Measurements from ENCODE around the gene EFNA2.

The EFNA2 gene

GRCh38 chr19:1249298-1249989 lies 36.2 kb upstream of the EFNA2 start:
- DNase-seq, result peak; percentile 93

GRCh38 chr19:1249990-1250436 lies 35.7 kb upstream of the EFNA2 start:
- DNase-seq, result no peak

- DNase-seq, result peak; percentile 31
These were observed 35.0 kb upstream of the EFNA2 start for GRCh38 chr19:1250437-1251260.

DNA sequence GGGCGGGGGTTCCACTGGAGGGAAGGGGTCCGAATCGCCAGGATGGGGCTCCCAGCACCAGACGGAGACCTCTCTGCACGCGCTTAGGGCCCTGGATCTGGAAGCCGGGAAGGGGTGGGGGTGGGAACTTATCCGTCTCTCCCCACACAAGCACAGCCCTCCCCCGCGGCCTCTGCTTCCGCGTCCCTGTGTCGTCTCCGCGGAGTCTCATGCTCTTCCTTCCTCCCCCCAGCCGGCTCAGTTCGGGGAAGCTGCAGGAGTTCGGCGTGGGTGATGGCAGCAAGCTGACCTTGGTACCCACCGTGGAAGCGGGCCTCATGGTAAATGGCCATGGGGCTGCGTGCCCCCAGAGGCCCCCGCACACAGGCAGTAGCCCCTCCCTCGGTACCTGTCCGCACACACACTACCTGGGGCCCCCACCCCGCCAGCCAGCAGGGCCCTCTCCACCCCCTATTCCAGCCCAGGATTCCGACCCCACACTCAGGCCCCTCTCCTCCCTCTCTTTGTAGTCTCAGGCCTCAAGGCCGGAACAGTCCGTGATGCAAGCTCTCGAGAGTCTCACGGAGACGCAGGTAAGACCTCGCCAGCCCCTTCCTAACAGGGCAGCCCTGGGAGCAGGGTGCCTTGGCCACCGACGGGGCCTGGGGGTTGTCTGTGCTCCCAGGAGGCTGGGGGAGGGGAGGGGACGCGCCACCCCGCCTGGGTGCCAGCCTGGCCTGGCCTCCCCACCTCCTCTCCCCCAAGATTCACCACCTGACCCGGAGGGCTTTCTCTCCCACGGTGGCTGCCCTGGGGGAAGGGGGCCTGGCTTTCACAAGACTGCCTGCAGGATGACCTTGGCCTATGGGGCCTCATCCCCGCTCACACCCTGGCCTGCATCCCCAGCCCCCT lies 34.1 kb upstream of the EFNA2 start:
- peak; percentile 77 for DNase-seq

GRCh38 chr19:1252221-1252820 lies 33.4 kb upstream of the EFNA2 start:
- peak; percentile 80 for DNase-seq

DNA sequence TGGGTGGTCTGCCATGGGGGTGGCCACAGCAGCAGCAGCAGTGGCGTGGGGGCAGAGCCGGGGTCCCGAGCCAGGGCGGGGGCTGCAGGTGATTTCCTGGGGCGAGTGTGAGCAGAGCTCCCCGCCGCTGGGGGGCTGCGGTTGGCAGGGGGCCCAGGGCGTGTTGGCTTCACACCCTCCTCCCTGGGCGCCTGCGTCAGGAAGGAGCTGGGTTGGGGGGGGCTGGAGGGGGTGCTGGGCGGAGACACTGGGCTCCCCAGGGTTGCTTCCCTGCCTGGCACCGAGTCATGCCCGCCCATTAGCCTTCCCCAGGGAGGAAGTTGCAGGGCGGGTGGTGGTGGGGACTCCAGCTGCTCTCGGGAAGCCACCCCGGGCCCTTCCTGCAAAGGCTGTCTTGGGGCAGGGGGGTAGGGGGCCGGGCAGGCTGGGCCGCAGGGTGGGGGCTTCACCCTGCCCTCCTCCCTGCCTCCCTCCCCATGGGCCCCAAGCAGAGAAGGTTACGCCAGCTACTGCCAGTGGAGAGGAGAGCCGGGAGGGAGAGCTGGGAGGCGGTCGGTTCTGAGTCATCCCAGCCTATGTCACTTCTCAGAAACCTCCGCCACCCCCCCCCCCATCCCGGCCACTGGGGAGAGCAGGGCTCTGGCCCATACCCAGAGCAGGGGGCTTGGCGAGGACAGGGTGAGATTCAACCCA lies 32.7 kb upstream of the EFNA2 start:
- peak; percentile 88 for DNase-seq

DNA sequence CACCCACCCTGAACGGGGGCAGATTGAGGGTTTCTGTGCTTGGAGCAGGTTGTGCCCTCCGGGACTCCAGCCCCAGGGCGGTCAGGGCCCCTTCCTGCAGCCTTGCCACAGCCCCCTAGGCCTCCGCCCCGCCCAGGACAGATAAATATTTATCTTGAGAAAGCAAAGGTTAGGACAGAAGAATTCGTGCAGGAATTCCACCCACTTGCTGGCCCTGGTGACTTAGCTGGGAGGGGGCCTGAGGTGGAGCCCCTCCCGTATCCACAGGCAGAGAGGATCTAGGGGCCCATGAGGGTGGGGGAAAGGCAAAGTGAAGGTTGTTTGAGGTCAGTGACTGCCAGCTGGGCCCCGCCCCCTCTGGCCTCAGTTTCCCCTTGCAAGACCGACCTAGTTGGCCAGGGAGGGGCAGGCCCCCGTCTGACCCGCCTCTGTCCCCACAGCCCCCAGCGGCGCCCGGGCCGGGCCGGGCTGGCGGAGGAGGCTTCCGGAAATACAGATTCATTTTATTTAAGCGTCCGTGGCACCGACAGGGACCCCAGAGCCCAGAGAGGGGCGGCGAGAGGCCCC lies 32.1 kb upstream of the EFNA2 start:
- no peak for DNase-seq

GRCh38 chr19:1254081-1254527 lies 31.6 kb upstream of the EFNA2 start:
- no peak for DNase-seq

DNA sequence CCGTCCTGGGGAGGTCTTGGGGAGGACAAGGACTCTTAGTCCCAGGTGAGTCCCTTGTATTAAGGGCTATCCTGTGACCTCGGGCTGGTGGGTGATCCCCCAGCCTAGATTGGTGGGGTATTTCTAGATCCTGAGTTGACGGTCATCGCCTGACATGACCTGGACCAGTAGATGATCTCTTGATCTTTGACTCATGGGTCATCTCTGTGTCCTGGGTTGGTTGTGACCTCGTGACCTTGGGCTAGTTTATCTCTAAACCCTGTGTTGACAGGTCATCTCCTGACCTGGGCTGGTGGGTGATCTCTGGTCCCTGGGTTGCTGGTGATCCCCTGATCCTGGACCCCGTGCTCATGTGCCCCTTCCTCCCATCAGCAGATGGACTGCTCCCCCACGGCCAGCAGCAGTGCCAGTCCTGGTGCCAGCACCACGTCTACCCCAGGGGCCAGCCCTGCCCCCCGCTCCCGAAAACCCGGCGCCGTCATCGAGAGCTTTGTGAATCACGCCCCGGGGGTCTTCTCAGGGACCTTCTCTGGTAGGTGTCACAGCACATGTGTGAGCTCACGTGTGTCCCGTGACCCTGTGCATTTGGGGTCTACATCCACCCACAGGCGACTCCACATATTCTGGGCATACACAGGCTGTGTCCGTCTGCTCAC lies 31.0 kb upstream of the EFNA2 start:
- no peak for DNase-seq

GRCh38 chr19:1255186-1256161 lies 30.2 kb upstream of the EFNA2 start:
- DNase-seq, result no peak

DNA sequence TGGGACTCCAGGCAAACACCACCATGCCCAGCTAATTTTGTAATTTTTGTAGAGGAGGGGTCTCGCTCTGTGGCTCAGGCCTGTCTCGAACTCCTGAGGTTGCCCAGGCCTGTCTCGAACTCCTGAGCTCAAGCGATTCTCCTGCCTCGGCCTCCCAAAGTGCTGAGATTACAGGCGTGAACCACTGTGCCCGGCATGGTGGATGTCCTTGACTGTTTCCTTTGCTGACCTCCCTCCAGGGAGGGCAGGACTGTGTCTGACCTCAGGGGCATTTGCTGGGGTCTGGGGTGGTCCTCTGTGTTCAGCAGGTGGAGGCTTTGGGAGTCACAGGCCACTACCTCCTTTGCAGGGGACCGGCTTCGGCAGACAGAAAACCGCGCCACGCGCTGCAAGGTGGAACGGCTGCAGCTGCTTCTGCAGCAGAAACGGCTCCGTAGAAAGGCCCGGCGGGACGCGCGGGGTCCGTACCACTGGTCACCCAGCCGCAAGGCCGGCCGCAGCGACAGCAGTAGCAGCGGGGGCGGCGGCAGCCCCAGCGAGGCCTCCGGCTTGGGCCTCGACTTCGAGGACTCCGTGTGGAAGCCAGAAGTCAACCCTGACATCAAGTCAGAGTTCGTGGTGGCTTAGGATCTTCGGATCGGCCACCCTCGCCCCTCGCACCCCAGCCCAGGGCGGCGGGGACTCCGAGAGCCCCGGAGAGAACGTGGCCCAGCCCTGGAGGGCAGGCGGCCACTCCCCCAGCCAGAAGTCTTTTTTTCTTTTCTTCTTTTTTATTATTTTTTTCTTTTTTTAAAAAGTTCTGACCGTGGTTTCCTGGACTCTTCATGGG lies 28.8 kb upstream of the EFNA2 start:
- no peak for DNase-seq

DNA sequence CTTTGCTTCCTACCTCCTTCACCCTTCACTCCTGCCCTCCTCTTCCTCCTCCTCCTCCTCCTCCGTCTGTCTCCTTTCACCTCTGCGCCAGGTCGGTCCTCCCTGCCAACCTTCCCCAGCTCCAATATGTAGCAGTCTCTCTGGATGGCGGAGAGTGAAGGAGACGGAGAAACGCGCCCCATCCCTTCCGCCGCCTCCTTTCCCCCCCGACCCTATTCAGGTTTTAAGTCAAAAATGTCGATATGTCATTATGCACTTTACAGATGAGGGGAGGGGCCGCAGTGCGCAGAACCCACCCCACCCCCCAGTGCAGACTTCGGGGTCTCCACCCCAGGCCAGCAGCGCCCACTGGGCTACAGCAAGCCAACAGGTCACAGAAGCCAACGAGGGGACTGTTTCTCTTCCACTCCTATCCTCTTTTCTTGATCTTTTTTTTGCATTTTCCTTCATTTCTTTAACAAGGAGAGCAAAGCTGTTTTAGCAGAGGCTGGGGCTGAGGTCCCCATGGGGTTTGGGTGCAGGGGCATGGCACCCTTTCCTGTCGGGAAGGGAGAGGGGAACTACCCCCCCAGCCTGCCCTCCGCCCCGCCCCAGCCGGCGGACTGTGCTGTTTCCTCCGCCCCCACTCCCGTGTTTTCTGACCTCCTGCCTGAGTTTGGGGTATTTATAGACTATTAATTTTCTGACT lies 28.1 kb upstream of the EFNA2 start:
- DNase-seq, result no peak

GRCh38 chr19:1258163-1258492 lies 27.5 kb upstream of the EFNA2 start:
- DNase-seq, result no peak

- no peak for DNase-seq
These were observed 26.9 kb upstream of the EFNA2 start for GRCh38 chr19:1258707-1259205.

DNA sequence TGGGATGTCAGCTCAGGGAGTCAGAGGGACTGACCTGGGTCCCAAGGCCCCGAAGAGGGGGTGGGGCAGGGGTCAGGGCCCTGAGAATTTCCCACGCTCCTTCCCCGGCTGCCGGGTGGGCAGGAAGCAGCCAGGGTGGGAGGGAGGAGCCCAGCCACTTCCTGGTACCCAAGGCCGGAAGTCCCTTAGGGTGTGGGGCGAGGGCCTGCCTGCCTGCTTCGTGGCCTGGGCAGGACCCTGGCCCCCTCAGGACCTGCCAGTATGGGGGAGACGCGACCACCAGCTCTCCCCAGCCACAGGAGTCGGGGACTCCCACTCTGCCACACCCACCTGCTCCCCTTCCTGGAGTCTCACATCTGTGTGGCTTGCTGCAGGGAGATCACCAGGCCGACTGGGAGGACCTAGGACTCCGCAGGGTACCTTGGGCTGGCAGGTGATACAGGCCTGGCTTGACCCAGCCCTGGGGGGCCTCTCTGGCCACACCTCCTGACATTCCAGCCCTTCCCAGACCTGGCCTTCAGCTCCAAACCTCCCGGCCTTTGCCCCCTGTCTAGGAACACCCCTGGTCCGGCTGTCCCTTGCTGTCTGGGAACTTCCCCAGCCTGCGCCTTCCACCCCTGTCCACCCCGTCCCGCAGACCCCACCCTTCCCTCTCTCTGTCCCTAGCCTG lies 26.3 kb upstream of the EFNA2 start:
- no peak for DNase-seq

GRCh38 chr19:1259876-1260748 lies 25.6 kb upstream of the EFNA2 start:
- DNase-seq, result no peak

Data from GDM1 (cell line).